GM12801 (cell line): ENCODE results near the gene STAP2.

Experiments used
- TF ChIP-seq, protein P1 (sequence below): IDR thresholded peaks from one replicate; pipeline ENCODE4 v1.5.1; 2011; ENCODE audit warnings: control low read depth; ENCODE audit not compliant: insufficient read length; ENCODE audit errors: extremely low read depth

Gene STAP2

DNA sequence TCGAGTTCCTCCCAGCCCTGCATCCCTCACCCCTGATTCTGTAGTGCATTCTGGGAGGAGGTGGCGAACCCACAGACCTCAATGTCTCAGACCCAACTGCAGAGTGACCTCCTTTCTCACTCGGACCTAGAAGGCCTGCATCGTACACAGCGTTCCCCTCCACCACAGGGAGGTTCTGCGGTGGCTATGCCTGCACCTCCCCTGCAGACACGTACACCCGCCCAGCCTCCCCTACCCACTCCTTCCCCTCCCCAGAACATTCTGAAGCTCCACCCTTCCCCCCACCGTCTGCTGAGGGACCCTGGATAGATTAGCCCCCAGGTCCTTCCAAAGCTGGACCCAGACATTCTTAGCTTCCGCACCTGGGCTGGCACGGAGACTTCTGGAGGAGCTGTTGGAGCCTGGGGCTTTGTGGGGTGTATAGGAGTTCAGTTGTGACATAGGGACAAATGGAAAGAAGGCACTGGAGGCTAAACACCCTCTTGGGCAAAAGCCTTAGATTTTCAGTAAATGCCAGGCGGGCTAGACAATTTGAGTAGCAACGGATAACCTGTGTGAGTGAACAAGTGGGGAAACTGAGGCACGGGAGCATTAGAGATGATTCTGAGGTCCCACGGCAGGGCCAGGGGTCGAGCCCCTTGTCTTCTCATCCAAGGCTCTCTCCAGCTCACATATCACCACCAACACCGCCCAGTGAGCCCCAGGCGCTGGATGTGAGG lies 34.6 kb downstream of the STAP2 start:
- TF ChIP-seq, protein P1, sequence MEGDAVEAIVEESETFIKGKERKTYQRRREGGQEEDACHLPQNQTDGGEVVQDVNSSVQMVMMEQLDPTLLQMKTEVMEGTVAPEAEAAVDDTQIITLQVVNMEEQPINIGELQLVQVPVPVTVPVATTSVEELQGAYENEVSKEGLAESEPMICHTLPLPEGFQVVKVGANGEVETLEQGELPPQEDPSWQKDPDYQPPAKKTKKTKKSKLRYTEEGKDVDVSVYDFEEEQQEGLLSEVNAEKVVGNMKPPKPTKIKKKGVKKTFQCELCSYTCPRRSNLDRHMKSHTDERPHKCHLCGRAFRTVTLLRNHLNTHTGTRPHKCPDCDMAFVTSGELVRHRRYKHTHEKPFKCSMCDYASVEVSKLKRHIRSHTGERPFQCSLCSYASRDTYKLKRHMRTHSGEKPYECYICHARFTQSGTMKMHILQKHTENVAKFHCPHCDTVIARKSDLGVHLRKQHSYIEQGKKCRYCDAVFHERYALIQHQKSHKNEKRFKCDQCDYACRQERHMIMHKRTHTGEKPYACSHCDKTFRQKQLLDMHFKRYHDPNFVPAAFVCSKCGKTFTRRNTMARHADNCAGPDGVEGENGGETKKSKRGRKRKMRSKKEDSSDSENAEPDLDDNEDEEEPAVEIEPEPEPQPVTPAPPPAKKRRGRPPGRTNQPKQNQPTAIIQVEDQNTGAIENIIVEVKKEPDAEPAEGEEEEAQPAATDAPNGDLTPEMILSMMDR: no peak

DNA sequence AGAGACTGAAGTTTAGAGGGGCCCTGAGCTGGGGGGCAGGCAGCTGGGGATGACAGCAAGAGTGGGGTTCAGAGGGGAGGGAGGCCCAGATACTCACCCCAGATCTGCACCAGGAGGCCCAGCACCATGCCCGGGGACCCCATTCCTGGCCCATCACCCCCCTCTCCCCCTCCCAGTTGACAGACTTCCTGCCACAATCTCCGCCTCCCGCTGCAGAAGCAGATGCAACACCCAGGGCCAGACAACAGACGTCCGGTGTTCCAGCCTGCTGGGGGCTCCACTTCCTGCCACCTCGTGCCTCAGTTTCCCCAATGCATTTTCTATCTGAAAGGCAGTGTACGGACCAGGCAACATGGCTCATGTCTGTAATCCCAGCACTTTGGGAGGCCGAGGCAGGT lies 36.4 kb downstream of the STAP2 start, which contains the start of gene TMIGD2:
Gene TMIGD2 (minus strand): TSS at position 147 of the 398 bp plus-strand sequence. CDS start 4 bp downstream, at position 143.
- TF ChIP-seq, protein P1: no peak

DNA sequence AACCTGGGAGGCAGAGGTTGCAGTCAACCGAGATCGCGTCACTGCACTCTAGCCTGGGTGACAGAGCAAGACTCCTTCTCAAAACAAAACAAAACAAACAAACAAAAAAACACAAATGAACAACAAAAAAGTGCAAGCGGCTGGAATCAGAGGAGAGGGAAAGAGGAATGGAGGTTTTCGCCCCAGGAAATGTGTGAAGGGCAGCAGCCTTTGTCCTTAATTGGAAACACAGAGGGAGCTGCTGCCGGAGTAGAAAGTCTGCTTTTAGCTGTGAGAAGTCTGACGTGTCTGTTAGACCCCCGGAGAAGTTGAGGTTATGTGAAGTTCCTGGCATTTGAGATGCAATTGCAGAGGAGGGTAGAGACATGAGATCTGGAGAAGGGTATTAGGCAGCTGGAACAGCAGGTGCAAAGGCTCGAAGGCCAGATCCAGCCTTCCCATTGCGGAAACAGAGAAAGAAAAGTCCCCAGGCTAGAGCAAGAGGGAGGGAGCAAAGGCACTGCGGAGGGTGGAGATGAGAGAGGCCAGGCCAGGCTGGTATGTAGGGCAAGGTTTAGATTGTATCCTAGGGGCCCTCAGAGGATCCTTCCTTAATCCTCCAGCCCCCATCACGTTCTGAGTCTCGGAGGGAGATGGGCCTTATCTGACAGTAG lies 36.9 kb downstream of the STAP2 start:
- TF ChIP-seq, protein P1: no peak

DNA sequence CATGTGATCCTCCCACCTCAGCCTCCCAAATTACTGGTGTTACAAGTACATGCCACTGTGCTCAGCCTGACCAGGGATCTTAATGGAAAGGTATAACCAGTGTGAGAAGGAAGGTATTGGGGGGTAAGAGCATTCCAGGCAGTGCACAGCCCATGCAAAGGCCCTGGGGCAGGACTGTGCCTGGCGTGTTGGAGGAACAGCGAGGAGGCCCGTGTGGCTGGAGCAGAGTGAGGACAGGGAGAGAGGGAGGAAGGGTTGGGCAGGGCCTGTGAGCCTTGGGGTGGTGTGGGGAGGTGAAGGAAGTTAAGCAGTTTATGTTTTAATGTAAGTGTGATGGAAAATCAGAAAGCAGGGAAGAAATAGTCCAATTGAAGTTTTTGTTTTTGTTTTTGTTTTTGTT lies 38.0 kb downstream of the STAP2 start:
- TF ChIP-seq, protein P1: no peak

DNA sequence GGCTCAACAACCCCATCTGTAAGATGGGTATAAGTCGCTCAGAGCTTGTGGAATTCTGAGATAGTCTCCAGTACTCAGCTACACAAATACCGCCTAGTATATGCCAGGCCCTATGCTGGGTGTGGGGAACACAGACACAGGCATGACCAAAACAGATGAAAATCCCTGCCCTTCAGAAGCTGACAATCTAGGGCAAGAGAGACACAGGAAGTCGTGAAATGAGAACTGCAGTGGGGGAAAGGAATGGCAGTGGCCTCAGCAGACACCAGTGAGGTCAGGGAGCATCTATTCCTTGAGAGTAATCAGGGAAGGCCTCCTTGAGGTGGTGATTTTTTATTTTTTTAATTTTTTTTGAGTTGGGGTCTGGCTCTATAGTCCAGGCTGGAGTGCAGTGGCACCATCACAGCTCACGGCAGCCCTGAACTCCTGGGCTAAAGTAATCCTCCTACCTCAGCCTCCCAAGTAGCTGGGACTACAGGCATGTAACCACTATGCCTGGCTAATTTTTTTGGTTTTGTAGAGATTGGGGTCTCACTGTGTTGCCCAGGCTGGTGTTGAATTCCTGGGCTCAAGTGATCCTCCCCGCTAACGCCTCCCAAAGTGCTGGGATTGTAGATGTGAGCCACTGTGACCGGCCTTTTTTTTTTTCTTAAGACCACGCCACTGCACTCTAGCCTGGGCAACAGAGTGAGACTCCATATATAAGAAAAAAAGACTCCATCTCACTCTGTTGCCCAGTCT lies 39.6 kb downstream of the STAP2 start:
- TF ChIP-seq, protein P1: no peak

DNA sequence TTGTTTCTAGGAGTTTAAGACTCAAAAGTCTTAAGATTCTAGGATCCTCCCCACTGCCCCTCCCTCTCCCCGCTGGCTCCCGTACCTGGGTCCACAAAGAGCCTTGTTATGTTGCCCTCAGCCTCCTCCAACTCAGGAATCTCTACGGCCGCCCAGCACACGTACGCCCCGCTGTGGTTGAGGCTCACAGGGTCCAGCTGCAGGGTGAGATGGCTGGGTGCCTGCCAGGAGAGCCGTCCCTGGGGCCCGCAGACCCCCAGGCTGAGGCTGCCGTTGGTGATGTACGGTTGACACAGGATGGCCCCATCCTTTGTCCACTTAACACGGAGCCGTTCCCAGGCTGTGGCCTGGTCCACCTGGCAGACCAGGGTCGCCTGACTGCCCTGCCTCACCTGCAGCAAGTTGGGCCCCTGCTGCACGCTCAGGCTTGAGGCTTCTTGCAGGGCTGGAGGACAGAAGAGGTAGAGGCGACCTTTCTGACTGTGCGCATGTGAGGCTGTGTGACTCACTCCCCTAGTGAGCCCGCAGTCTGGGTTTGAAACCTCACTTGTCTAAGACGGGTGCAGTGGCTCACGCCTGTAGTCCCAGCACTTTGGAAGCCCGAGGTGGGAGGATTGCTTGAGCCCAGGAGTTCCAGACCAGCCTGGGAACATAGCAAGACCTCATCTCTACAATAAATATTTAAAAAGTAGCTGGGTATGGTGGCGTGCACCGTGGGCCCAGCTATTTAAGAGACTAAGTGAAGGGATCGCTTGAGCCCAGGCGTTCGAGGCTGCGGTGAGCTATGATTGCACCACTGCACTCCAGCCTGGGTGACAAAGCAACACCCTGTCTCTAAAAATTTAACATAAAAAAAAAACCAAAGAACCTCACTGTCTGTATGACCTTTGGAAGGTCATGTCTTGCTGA lies 40.5 kb downstream of the STAP2 start:
- TF ChIP-seq, protein P1: no peak
